Gastrocnemius medialis (tissue), 4 donors: ENCODE results near the gene FAM107B.

ENCODE experiments used
- POLR2A ChIP-seq, 2 donors: fragments of 450-650 bp; IDR thresholded peaks; one replicate each; pipeline ENCODE4 v1.6.1; 2017; ENCODE audit warnings: antibody characterized with exemption in 2 of 2, mild to moderate bottlenecking in 2 of 2, moderate library complexity in 2 of 2
- TF ChIP-seq, protein P1 (sequence below), 5 experiments: fragments of 450-650 bp in 3 of 5; fragments of 200-600 bp in 2 of 5; sonication (generic) in 2 of 5; IDR thresholded peaks in 4 of 5; conservative IDR thresholded peaks in 1 of 5; 1 replicate in 4 of 5; 2 replicates in 1 of 5; pipeline ENCODE4 v1.5.1; 2016 to 2019; ENCODE audit warnings: antibody characterized with exemption in 5 of 5, mild to moderate bottlenecking in 3 of 5, moderate library complexity in 3 of 5

DNA sequence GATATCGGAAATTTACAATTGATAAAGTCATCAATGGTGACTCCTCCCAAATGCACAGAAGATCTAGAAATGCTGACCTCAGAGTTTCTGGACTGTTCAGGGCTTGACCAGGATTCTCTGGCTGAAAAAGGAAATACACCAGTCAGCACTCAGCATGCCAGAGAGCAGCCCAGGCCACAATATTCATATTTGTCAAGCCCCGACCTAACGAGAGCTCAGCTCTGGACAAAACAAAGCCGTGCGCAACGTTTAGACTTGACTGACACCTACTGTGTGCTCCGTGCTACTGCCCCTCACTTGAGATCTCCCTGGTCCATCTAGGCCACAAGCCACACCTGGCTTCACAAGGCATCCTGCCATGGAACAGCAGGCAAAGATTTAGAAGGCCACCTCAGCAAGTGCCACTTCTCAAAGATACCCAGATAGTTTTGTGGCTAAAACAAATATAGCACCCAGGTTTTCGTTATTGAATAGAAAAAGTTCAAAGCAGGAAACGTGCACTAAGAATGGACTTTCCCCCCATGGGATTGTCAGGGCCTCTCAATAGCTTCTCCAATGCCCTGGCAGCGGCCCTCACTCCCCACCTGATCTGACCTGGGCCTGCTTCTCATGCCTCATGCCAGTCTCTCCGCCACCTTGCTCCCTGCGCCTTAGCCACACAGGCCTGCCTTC, 218.3 kb downstream of the FAM107B start:
- TF ChIP-seq, protein P1, sequence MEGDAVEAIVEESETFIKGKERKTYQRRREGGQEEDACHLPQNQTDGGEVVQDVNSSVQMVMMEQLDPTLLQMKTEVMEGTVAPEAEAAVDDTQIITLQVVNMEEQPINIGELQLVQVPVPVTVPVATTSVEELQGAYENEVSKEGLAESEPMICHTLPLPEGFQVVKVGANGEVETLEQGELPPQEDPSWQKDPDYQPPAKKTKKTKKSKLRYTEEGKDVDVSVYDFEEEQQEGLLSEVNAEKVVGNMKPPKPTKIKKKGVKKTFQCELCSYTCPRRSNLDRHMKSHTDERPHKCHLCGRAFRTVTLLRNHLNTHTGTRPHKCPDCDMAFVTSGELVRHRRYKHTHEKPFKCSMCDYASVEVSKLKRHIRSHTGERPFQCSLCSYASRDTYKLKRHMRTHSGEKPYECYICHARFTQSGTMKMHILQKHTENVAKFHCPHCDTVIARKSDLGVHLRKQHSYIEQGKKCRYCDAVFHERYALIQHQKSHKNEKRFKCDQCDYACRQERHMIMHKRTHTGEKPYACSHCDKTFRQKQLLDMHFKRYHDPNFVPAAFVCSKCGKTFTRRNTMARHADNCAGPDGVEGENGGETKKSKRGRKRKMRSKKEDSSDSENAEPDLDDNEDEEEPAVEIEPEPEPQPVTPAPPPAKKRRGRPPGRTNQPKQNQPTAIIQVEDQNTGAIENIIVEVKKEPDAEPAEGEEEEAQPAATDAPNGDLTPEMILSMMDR (IDR thresholded peaks at IDR 0.05 in 4 of 5, conservative IDR thresholded peaks at IDR 0.05 in 1 of 5): no peak
- TF ChIP-seq POLR2A (IDR thresholded peaks at IDR 0.05): no peak
